Measurements from ENCODE around the gene BCL2L1. TPM values are rescaled to one million over a fixed set of nuclear protein-coding genes. Genes with fewer than 3 reads are reported as not detected.
A peak's percentile ranks its signal among the peaks of the same experiment; 100 is the strongest.

The BCL2L1 gene
- total and polyA plus RNA-seq, 9 donors = 21.7 to 65.1 (median 40.2) TPM

GRCh38 chr20:31713312-31714273 lies 9.1 kb downstream of the BCL2L1 start:
- DNase-seq = peak; percentile 41 to 68 (median 64)
- H3K4me1 ChIP-seq (ENCODE audit: insufficient read depth) = peaks cover 17% of the 10 kb centered on the region
- TF ChIP-seq CTCF (IDR thresholded peaks at IDR 0.05) (no peak), EP300 (IDR thresholded peaks at IDR 0.05) (no peak), POLR2A (IDR thresholded peaks at IDR 0.05) (no peak)
- H3K27ac ChIP-seq = peak overlapping the region in 1 of 2 donors; percentile 36
- H3K36me3 ChIP-seq = no peaks in the 10 kb centered on the region
- no peak overlapping the region for H3K4me3 ChIP-seq
- intact Hi-C loops (cut with DNase I) = loop anchor here in 1 of 4 donors (10.0 kb wide), 1 partner anchor 149 kb away; no protein-coding TSS in a partner anchor
- WGBS, 3 donors = 30 to 36% (median 31%) methylated on average over 9 of the region's 9 CpGs
- H3K9me3 ChIP-seq = no peaks in the 10 kb centered on the region
- no peaks in the 10 kb centered on the region for H3K27me3 ChIP-seq

- Histone ChIP-seq H3K27me3 (no peaks in the 10 kb centered on the region), H3K36me3 (no peaks in the 10 kb centered on the region), H3K4me1 (ENCODE audit: insufficient read depth) (peaks cover 14% of the 10 kb centered on the region), H3K27ac (peak overlapping the region in 1 of 2 donors; percentile 36), H3K9me3 (no peaks in the 10 kb centered on the region), H3K4me3 (no peak overlapping the region)
- peak in 4 of 5 donors; percentile 42 to 78 (median 71) for DNase-seq
- TF ChIP-seq EP300 (IDR thresholded peaks at IDR 0.05) (peak; percentile 65), POLR2A (IDR thresholded peaks at IDR 0.05) (no peak)
- 10 to 18% (median 14%) methylated on average over 8 of the region's 8 CpGs for WGBS, 3 donors
- intact Hi-C loops (cut with DNase I) = loop anchor here in 1 of 4 donors (10.0 kb wide), 1 partner anchor 148 kb away; no protein-coding TSS in a partner anchor
Measured at GRCh38 chr20:31712564-31713311, 9.9 kb downstream of the BCL2L1 start.

- DNase-seq = peak in 1 of 5 donors; percentile 3
- H3K27ac ChIP-seq = peak overlapping the region in 1 of 2 donors; percentile 36
- intact Hi-C loops (cut with DNase I) = loop anchor here in 1 of 4 donors (10.0 kb wide), 1 partner anchor 147 kb away; no protein-coding TSS in a partner anchor
- 69 to 85% (median 82%) methylated on average over 5 of the region's 5 CpGs for WGBS, 3 donors
- no peak overlapping the region for H3K4me3 ChIP-seq
- no peaks in the 10 kb centered on the region for H3K9me3 ChIP-seq
- no peak for TF ChIP-seq EP300 (IDR thresholded peaks at IDR 0.05)
- no peak for TF ChIP-seq POLR2A (IDR thresholded peaks at IDR 0.05)
- TF ChIP-seq CTCF (IDR thresholded peaks at IDR 0.05) = no peak
- no peaks in the 10 kb centered on the region for H3K36me3 ChIP-seq
- H3K4me1 ChIP-seq (ENCODE audit: insufficient read depth) = peaks cover 14% of the 10 kb centered on the region
- H3K27me3 ChIP-seq = no peaks in the 10 kb centered on the region
Measured at GRCh38 chr20:31712112-31712553, 10.5 kb downstream of the BCL2L1 start.

GRCh38 chr20:31711179-31712111 lies 11.2 kb downstream of the BCL2L1 start:
- DNase-seq = no peak
- no peaks in the 10 kb centered on the region for H3K36me3 ChIP-seq
- H3K4me3 ChIP-seq = no peak overlapping the region
- TF ChIP-seq POLR2A (IDR thresholded peaks at IDR 0.05) = no peak
- TF ChIP-seq CTCF (IDR thresholded peaks at IDR 0.05) = no peak
- no peak for TF ChIP-seq EP300 (IDR thresholded peaks at IDR 0.05)
- intact Hi-C loops (cut with DNase I) = loop anchor here in 1 of 4 donors (10.0 kb wide), 1 partner anchor 147 kb away; no protein-coding TSS in a partner anchor
- no peak overlapping the region for H3K27ac ChIP-seq
- H3K9me3 ChIP-seq = no peaks in the 10 kb centered on the region
- H3K27me3 ChIP-seq = no peaks in the 10 kb centered on the region
- H3K4me1 ChIP-seq (ENCODE audit: insufficient read depth) = peaks cover 14% of the 10 kb centered on the region

All from ovary (tissue), 9 donors.